Panc1 (cell line): ENCODE data around the gene EIF3J.

Source experiments
- REST ChIP-seq, 2 experiments: IDR thresholded peaks; 2 replicates each; pipeline ENCODE4 v1.6.1; 2011 to 2012; ENCODE audit warnings: low read depth in 2 of 2, control low read depth in 1 of 2, low read length in 1 of 2, mild to moderate bottlenecking in 1 of 2, moderate library complexity in 1 of 2; ENCODE audit not compliant: insufficient read depth in 1 of 2
- SIN3A ChIP-seq: IDR thresholded peaks from 2 replicates; pipeline ENCODE4 v1.6.1; 2012; ENCODE audit warnings: low read depth, mild to moderate bottlenecking, low read length, moderate library complexity, borderline replicate concordance; ENCODE audit not compliant: insufficient read depth
- TF ChIP-seq, protein P1 (sequence below): fragments of 450-650 bp; IDR thresholded peaks from 2 replicates; pipeline ENCODE4 v1.5.1; 2017; ENCODE audit warnings: mild to moderate bottlenecking

- TF ChIP-seq REST (IDR thresholded peaks at IDR 0.05; ENCODE audit: insufficient read depth in 1 of 2, low read depth in 2 of 2, low read length in 1 of 2) (no peak), SIN3A (no peak)
- TF ChIP-seq, protein P1, sequence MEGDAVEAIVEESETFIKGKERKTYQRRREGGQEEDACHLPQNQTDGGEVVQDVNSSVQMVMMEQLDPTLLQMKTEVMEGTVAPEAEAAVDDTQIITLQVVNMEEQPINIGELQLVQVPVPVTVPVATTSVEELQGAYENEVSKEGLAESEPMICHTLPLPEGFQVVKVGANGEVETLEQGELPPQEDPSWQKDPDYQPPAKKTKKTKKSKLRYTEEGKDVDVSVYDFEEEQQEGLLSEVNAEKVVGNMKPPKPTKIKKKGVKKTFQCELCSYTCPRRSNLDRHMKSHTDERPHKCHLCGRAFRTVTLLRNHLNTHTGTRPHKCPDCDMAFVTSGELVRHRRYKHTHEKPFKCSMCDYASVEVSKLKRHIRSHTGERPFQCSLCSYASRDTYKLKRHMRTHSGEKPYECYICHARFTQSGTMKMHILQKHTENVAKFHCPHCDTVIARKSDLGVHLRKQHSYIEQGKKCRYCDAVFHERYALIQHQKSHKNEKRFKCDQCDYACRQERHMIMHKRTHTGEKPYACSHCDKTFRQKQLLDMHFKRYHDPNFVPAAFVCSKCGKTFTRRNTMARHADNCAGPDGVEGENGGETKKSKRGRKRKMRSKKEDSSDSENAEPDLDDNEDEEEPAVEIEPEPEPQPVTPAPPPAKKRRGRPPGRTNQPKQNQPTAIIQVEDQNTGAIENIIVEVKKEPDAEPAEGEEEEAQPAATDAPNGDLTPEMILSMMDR: no peak
These were observed 46.3 kb upstream of the EIF3J start for GRCh38 chr15:44490622-44491021.
